Measurements from ENCODE around the gene PCP4L1.
"Not testable (repeated sequence)": the region's sequence is repeated elsewhere in the genome, so short reads cannot be mapped to it uniquely, and the experiment has no call there.

Gene PCP4L1

DNA sequence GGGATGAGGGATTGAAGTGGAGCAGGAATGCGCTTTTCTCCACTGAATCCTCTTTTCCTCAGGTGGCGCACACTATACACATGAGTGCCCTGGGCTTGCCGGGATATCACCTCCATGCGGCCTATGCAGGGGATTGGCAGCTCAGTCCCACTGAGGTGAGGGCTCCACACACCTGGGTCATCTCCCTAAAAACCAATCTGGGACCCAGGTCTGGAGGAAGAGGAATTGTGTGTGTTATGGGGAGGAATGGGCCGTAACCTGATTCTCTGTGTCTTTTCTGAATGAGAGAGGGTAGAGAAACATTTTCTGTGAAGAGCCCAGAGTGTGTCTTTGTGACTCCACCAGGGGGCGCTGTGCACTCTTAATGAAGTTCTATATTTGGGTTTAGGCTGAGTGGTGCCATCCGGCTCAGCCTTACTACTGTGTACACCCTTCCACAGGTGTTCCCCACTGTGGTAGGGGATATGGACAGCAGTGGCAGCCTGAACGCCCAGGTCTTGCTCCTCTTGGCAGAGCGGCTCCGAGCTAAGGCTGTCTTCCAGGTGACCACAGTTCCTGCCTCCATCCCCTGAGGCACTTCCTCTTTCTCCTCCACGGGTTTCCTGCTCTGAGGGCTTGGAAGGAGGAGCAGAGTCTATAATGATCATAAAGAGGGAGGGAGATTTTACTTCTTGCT, 31.2 kb upstream of the PCP4L1 start:
- peak; percentile 60 for DNase-seq (ENCODE audit: insufficient read length, low spot score)
- no peak for FAIRE-seq

DNA sequence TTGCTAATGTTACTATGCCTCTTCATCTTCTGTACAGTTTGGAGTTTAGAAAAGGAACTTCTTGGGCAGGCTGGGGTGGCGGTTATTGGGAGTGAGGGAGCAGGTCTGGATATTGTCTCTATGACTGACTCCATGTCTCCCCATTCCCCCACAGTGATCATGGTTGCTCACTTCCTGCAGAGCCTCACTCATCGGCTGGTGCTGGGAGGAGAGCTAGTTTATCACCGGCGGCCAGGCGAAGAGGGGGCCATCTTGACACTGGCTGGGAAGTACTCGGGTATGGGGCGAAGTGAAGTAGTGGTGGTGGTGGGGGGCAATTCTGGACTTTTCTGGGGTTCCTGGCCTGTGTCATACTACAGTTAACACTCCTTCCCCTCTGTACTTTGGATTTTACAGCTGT, 30.5 kb upstream of the PCP4L1 start:
- no peak for FAIRE-seq
- no peak for DNase-seq (ENCODE audit: insufficient read length, low spot score)

DNA sequence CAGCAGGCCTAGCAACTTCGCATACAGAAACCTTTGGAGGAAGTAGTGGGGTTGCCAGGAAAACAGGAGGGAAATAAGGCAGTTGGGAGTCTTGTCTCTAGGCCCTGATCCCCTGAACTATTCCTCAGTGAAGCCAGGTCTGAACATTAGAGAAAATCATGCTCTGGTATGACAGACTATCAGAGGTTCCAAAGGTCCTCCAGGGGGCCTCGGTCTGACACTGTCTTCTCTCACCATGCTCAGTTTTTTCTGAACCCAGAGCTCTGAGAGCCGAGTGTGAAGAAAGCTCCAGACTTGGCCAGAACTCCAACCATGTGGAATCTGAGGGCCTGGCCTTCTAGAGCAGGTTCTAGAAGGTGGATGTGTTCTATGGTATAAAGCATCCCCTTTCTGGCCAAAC, 28.6 kb upstream of the PCP4L1 start:
- FAIRE-seq (no peak), DNase-seq (ENCODE audit: insufficient read length, low spot score) (no peak)

DNA sequence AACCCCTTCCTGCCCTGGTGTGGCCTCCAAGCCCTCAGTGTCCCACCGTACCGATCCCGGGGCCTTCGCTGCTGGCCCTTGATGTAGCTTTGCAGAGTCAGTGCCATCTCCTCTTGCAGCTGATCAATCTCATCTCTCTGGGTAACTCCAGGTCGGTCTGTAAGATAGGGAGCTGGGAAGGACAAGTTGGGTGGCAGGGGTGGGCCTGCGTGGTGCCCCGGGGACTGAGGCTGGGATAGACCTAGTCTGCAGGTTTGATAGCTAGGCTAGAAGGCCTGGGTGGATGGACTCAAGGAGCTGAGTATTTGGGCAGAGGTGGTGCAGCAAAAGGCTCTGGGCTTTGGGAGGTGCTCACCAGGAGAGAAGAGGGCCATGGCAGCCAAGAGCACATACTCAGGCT, 27.8 kb upstream of the PCP4L1 start:
- FAIRE-seq (no peak), DNase-seq (ENCODE audit: insufficient read length, low spot score) (no peak)

DNA sequence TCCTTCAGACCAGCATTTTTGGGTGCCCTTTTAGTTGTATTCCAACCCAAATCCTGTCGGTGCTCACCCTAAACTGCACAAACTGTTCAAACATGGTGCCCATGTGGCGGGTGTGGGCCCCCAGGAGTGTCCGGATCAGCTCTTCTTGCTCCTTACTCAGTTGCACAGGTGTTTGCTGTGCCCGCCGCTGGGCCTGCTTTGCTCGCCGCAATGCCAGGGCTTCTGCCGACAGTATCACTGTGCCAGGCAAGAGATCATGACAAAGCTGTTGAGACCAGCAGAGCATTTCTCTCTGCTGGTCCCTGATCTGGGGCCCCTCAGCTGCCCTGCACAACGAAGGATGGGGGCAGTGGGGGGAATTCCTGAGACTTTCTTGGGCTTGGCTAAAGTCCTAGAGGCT, 25.4 kb upstream of the PCP4L1 start:
- DNase-seq (ENCODE audit: insufficient read length, low spot score): no peak
- FAIRE-seq: no peak

DNA sequence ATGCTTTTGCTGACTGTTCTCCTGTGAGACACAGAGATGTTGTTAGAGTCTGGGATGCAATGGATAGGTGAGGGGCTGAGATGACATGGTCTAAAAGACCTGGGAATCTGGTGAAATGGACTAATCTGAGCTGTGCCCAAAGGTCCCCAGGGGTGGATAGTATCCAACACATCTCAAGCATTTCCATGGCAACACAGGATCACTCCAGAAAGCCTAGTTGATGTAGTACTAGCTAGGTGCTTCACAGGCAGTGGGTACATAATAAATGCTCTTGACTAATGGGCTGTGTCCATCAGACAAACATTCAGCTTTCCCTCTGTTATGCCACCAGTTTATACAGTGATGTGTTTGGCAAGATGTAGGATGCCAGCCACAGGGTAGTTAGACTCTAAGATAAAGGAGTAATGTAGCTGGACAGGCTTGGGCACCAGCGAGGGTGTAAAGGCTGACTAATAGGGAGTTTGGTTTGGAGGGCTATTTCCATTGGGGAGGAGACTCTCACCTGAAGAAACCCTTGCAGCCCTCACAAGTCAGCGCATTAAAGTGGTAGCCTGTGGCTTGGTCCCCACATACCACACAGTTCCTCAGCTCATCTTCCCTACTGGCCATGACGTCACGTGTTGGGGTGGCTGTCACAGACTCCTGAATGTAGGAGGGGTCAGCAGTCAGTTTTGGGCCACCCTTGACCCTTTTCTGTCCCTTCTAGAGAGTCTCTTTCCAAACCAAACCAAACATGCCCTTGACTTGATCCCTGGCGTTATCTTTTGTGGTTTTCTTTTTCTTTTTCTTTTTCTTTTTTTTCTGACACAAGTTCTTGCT, 22.4 kb upstream of the PCP4L1 start:
- no peak for DNase-seq (ENCODE audit: insufficient read length, low spot score)
- FAIRE-seq: no peak

DNA sequence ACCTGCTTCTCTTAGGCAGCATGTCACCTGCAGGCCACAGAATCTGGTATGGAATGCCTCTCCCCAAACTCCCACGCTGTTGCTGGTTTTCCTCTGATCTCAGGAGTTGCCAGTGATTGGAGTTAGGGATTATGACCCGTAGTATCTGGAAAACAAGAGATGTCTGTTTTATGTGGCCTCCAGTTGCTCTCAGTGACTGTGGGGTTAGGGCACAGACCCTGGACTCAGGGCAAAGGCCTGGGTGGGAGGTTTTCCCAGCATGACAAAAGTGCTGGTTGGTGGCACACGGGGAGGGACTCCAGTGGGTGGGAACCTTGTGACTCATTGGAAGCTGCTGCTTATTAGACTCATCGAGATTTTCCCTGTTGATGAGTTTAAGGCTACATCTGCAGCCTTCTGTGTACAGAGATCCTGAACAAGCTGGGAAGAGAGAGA, 20.5 kb upstream of the PCP4L1 start, which contains the start of gene NR1I3:
NR1I3 (minus strand) TSS at position 165 of the 435 bp plus-strand sequence. CDS start 1,638 bp downstream, outside the sequence.
- FAIRE-seq (peak; percentile 36), DNase-seq (ENCODE audit: insufficient read length, low spot score) (no peak)

DNA sequence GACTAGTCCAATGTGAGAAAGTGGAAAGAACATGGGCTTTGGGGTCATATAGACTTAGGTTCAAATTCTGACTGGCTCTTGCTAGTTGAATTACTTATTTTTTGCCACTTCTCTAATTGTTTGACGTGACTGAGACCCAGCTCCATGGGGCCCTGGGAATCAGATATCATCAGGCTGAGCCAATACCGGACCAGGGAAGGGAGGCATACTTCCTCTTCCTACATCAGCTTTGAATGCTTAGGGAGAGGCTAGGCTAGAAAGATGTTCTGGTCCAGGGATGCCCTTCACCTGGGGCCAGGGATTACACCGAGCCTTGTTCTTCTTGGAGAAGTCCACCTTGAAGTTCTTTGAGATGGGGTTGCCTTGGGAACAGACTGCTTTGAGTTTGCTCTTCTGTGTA, 16.9 kb upstream of the PCP4L1 start:
- DNase-seq (ENCODE audit: insufficient read length, low spot score): no peak
- FAIRE-seq: no peak

DNA sequence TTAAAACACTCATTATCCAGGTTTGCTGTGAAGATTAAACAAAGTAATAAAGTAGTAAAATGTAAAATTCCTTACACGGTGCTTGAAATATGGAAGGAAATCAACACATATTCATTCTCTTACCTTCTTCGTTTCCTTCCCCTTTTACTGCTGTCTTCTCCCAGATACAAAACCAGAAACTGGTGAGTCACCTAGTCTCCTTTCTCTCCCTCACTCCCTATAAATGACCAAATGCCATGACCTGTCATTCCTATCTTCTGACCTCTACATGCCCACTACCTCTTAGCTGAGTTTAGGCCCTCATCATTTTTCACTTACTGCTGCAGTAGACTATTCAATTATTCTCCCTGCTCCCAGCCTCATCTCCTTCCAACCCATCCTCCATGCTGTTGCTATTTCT, 16.2 kb upstream of the PCP4L1 start:
- FAIRE-seq: no peak
- no peak for DNase-seq (ENCODE audit: insufficient read length, low spot score)

DNA sequence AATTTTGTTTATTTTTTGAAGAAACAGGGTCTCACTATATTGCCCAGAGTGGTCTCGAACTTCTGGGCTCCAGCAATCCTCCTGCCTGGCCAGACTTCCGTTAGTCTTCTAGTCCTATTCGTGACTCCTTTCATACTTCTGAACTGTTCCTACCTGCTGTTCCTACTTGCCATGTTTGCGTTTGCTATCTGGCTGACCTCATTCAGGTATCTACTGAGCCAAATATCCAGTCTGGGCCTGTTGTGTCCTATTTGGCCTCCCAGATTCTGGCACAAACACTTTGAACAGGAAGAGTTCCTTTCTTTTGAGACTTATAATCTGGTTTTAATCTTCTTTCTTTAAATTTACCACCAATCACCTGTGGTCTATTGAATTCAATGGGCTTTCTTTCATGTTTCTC, 13.7 kb upstream of the PCP4L1 start:
- FAIRE-seq (no peak), DNase-seq (ENCODE audit: insufficient read length, low spot score) (no peak)

DNA sequence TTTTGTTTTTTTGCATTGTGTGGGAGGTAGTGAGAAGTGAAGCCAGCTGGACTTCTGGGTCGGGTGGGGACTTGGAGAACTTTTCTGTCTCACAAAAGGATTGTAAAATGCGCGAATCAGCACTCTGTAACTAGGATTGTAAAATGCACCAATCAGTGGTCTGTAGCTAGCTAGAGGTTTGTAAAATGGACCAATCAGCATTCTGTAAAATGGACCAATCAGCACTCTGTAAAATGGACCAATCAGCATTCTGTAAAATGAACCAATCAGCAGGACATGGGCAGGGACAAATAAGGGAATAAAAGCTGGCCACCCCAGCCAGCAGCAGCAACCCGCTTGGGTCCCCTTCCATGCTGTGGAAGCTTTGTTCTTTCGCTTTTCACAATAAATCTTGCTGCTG, 8.4 kb upstream of the PCP4L1 start:
- not testable (repeated sequence) for DNase-seq (ENCODE audit: insufficient read length, low spot score); FAIRE-seq

DNA sequence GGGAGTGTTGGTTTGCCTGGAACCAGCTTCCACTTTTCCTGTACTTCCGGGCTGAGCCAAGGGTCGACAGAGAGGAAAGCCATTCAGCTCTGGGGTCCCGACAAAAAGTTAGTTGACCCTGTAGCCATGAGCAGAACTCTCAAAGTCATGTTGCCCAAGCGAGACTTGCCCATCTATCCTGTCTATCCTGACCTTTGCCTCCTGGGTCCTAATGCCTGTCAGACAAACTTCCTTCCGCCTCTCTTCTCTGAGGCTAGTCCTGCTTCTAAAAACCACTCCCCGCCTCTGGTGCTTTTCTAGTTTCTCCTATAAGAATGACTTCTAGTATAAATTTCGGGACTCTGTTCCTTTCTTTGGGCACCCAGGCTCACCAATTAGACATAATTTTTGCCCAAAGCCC, 7.7 kb upstream of the PCP4L1 start:
- DNase-seq (ENCODE audit: insufficient read length, low spot score) (no peak), FAIRE-seq (no peak)

DNA sequence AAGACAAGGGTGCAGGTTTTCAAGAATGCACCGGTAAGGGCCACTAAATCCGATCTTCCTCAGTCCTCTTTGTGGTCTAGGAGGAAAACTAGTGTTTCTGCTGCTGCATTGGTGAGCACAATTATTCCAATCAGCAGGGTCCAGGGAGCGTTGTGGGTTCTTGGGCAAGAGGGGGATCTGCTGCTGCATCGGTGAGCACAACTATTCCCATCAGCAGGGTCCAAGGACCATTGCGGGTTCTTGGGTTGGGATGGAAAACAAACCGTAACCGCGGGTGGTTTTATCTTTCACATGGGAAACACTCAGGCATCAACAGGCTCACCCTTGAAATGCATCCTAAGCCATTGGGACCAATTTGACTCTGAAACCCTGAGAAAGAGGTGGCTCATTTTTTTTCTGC, 7.0 kb upstream of the PCP4L1 start:
- DNase-seq (ENCODE audit: insufficient read length, low spot score) (no peak), FAIRE-seq (no peak)

DNA sequence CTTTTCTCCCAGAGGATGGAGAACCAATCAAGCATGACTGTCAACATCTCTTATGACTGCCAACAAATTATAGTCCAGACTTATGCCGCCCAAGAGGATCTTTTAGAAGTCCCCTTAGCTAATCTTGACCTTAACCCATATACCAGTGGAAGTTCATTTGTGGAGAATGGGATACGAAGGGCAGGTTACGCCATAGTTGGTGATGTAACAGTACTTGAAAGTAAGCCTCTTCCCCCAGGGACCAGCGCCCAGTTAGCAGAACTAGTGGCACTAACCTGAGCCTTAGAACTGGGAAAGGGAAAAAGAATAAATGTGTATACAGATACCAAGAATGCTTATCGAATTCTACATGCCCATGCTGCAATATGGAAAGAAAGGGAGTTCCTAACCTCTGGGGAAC, 3.2 kb upstream of the PCP4L1 start:
- DNase-seq (ENCODE audit: insufficient read length, low spot score); FAIRE-seq: not testable (repeated sequence)

DNA sequence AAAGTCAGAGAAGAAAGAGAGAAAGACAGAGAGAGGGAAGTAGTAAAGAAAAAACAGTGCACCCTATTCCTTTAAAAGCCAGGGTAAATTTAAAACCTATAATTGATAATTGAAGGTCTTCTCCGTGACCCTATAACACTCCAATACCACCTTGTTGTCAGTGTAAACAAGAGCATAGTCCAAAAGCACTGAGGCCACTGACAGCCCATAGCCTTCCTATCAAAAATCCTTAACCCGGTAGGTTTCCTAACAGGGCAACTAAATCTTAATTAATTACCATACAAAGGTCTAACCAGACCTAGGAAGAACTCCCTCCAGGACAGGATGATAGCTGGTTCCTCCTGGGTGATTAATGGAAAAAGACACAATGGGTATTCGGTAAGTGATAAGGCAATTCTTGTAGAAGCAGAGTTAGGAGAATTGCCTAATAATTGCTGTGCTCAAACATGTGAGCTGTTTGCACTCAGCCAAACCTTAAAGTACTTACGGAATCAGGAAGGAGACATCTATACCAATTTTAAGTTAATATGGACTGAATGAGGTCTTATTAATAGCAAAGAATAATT, 2.5 kb upstream of the PCP4L1 start:
- not testable (repeated sequence) for FAIRE-seq; DNase-seq (ENCODE audit: insufficient read length, low spot score)

DNA sequence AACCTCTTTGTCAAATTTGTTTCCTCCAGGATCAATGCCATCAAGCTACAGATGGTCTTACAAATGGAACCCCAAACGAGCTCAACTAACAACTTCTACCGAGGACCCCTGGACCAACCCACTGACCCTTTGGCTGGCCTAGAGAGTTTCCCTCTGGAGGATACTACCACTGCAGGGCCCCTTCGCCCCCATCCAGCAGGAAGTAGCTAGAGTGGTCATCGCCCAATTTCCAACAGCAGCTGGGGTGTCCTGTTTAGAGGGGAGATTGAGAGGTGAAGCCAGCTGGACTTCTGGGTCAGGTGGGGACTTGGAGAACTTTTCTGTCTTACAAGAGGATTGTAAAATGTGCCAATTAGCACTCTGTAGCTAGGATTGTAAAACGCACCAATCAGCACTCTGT, 1.4 kb upstream of the PCP4L1 start:
- not testable (repeated sequence) for FAIRE-seq

DNA sequence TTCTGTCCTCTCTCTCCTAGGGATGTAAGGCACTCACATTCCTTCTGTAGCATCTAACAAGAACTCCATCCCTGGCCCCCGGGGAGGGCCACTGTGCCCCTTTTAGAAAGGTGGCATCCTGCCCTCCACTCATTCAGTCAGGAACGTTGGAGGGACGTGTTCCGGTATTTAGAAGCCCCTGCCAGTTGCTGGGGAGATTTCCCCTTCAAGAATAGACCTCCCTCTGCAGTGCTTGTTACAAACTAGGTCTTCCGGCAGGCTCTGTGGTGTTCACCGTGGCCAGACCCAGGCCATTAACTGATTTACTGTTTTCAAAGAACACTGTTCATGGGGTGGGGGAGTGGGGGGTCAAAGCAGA, 779 bp downstream of the PCP4L1 start:
- DNase-seq (ENCODE audit: insufficient read length, low spot score) (no peak), FAIRE-seq (no peak)

More for the DNA sequence above, 1.4 kb upstream of the PCP4L1 start:
- not testable (repeated sequence) for DNase-seq (ENCODE audit: insufficient read length, low spot score)

DNA sequence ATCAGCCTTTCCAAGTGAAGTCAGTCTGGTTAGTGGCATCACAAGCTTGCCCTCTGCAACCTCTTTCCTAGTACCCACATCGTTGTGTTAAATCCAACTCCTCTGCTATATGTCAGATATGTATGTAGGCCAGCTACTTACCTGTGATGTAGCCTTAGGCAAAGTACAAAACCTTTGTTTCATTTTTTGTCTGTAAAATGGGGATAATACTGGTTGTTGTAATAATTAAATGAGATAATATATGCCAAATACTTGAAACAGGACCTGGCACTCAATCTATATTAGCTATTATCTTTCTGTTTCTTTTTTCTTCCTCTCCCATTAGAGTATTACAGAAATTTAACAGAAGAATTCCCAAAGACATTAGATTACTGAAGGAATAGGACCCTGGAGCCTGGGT, 1.2 kb downstream of the PCP4L1 start:
- FAIRE-seq (no peak), DNase-seq (ENCODE audit: insufficient read length, low spot score) (no peak)

DNA sequence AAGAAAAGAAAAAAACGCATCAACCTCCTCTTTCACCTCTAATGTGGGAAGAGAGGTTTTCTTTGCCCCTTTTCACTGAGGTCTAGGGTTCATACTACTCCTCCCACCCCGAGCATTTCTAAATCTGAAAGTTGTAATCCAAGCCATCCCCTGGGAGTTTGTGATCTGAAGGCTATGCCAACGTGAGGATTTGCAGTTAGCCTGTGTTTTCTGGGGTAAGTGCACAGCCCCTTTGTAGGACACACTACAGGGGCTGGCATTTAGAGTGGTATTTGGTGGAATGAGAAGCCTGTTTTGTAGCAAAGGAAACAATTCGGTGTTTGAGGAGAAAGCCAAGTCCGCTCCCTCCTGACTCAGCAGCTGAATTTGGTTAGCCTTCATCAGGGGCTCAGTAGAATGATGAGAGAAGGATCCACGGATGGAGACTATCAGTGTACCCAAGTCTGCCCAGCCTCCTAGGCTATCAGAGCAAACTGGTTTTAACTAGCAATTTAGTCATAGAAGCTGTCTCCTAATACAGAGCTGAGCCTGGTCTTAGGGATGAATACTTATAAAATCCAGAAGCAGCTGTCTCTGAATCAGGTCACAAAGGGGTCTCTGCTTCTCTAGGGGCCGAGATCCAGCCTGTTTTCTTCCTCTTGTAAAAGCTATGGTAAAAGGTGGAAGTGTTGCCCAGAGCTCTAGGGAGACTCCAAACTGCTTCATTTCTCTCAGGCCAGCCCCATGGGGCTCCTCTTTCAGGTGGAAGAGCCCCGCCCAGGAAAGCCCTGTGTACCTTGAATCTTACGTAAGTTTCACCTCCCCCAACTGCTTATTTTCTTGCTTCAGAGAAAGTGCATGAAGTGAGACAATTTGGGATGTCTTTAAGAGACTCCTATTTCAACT, 2.1 kb downstream of the PCP4L1 start:
- DNase-seq (ENCODE audit: insufficient read length, low spot score) (no peak), FAIRE-seq (no peak)

DNA sequence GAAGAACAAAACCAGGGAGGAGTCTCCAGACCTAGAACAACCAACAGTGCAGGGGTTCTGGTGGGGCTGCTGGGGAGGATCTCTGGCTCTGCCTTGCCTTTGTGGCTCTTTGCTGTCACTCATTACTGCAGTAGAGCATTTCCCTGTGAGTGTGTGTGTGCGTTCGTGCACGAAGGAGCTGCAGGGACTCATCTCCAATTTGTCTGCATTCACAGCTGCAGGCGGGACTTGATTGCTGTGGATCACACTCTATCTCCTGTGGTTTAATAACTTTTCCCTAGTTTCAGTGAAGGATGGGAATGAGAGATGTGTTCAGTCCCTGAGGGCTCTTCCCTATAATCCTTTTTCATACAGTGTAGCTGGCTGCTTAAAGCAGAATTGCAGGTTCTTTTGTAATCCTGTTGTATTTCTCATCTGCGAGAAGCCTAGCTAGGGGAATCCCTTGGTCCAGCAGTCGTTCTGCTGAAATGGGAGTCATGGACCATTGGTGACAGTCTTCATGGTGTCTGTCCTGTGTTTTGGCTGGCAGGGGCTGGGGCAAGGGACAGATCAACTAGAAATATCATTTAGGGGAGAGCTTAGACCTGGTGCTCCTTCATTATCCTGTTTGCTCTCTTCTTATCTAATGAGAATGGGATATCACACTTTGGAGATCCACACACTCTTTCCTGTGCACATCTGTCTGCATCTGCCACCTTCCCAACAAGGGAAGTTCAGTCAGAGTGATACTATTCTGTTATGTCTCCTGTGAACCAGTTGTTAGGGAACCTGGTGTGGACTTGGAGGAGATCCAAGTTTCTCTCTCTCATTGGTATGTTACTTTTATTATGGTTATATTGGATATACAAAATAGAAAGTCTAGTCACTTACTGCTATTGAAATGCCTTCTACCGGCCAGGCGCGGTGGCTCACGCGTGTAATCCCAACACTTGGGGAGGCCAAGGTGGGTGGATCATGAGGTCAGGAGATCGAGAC, 3.0 kb downstream of the PCP4L1 start:
- no peak for FAIRE-seq

More for the DNA sequence above, 3.0 kb downstream of the PCP4L1 start:
- DNase-seq (ENCODE audit: insufficient read length, low spot score): no peak
